Measurements from ENCODE around the gene SAFB. TPM values are rescaled to one million over a fixed set of nuclear protein-coding genes. Genes with fewer than 3 reads are reported as not detected.

SAFB gene
- total and polyA plus RNA-seq, 2 of the 4 experiments (the other 2 are of a cell fraction), result 18.5 to 41.2 TPM

DNA sequence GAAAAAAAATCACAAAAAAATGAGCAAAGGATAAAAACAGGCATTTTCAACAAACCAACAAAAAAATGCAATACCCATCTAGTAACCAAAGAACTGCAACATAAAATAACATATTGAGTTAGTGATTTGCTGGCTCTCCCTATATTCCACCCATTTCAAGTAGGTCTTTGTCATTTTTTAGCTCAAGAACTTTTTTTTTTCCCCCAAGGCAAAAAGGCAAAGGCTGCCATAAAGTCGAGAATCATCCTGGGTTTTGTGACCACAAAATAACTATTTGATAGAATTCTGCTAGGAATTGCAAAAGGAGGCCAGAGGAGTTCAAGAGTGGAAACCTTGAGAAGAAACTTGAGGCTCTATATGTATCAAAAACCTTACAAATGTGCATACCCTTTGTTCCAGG, 5.8 kb upstream of the SAFB start:
- H3K79me1 ChIP-seq (ENCODE audit: low read depth in 1 of 2, low read length in 2 of 2), result peaks cover 41 to 67% of the 10 kb centered on the region in 2 experiments
- ChIA-PET POLR2A (ENCODE audit: unreplicated experiment) (no interaction called here), CTCF (no interaction called here)
- BruUV-seq (replicated peaks), result no TSS peak
- H4K8ac ChIP-seq (ENCODE audit: low read depth in 2 of 2, low read length in 2 of 2), result no peak overlapping the region
- DNase-seq, result no peak
- no peak for TF ChIP-seq MXI1 (IDR thresholded peaks at IDR 0.05; ENCODE audit: borderline replicate concordance, low read depth, low read length)
- no peak for TF ChIP-seq BHLHE40 (IDR thresholded peaks at IDR 0.05; ENCODE audit: low read depth, low read length)
- H2AK9ac ChIP-seq (replicated peaks; ENCODE audit: low read depth, low read length, poor library complexity), result no peak overlapping the region
- H3K27ac ChIP-seq (ENCODE audit: insufficient read depth, low read length), result no peak overlapping the region
- no peak overlapping the region for H2BK15ac ChIP-seq (ENCODE audit: low read depth, low read length)
- H3K56ac ChIP-seq (ENCODE audit: extremely low read depth, insufficient read depth, low read length), result no peak overlapping the region
- H3K4me3 ChIP-seq (ENCODE audit: insufficient read depth, low read depth, low read length), result no peak overlapping the region
- no peak overlapping the region for H4K91ac ChIP-seq (ENCODE audit: insufficient read depth, low read depth, low read length)
- WGBS, 2 experiments (ENCODE audit: extremely low coverage in 2 of 2, insufficient read length in 1 of 2), result no CpG with 5 or more reads among the region's 1 CpG
- intact Hi-C loops (cut with micrococcal nuclease) (no loop called here), in situ Hi-C loops (cut with MboI; ENCODE audit: low sequenced_read_pairs) (no loop called here), dilution Hi-C loops (cut with HindIII; ENCODE audit: low sequenced_read_pairs, unreplicated experiment) (no loop called here)
- H3K27me3 ChIP-seq (ENCODE audit: control insufficient read depth, insufficient read depth, low read length), result no peaks in the 10 kb centered on the region
- peaks cover 4% of the 10 kb centered on the region; the same call in 1 of the 2 replicates for H3K9me1 ChIP-seq (ENCODE audit: insufficient read depth, low read length)
- H3K9ac ChIP-seq (ENCODE audit: low read depth, low read length), result no peak overlapping the region
- peaks cover 5% of the 10 kb centered on the region for H3K4me1 ChIP-seq (ENCODE audit: control insufficient read depth, insufficient read depth, low read length)
- no peak for ATAC-seq (ENCODE audit: low read depth)
- peaks cover 35% of the 10 kb centered on the region for H4K20me1 ChIP-seq (ENCODE audit: insufficient read depth, low read length)
- H3K23ac ChIP-seq (ENCODE audit: low read depth, low read length), result no peak overlapping the region
- no peak overlapping the region for H2BK20ac ChIP-seq (ENCODE audit: low read depth, low read length)
- H3K4ac ChIP-seq (ENCODE audit: low read depth, low read length), result no peak overlapping the region
- no peak overlapping the region for H2BK5ac ChIP-seq (ENCODE audit: low read depth, low read length, poor library complexity, severe bottlenecking)
- no peak overlapping the region for H3K4me2 ChIP-seq (ENCODE audit: low read depth, low read length)
- no peak overlapping the region for H2AFZ ChIP-seq (replicated peaks; ENCODE audit: low read length, poor library complexity)
- no peaks in the 10 kb centered on the region for H3K9me3 ChIP-seq (ENCODE audit: control insufficient read depth, insufficient read depth, low read length)
- H3K14ac ChIP-seq (replicated peaks; ENCODE audit: low read depth, low read length), result no peak overlapping the region
- H4K5ac ChIP-seq (ENCODE audit: low read depth, low read length), result no peak overlapping the region
- H2BK120ac ChIP-seq (ENCODE audit: low read depth, low read length), result no peak overlapping the region
- H3K18ac ChIP-seq (ENCODE audit: low read depth, low read length), result no peak overlapping the region
- no peak overlapping the region for H2AK5ac ChIP-seq (ENCODE audit: low read depth, low read length)
- peaks cover 54% of the 10 kb centered on the region for H3K36me3 ChIP-seq (ENCODE audit: control insufficient read depth, insufficient read depth, low read length)
